ENCODE data around the gene CYP2J2. TPM values are rescaled to one million over a fixed set of nuclear protein-coding genes. Genes with fewer than 3 reads are reported as not detected.

Gene CYP2J2
- total RNA-seq, 1 experiment from 2014 or later: 1.6 TPM

DNA sequence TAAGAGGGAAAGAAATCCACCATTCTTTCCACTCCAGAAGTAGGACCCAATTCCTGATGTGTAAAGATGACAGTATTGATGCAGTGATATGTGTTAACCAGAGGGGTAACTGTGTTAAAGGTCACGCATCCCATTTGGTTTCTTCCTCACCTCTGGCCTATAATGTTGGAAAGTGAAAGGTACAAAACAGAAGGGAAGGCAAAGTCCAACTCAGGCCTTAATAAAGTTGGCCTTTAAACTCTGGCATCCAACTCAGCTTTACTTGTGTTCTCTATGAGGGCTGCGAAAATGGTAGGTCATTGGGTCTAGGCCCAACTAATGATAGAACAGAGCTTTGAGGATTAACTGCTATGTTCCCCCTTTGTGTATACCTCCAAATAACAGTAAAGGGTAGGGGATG lies 17.9 kb downstream of the CYP2J2 start:
- TF ChIP-seq, protein P1, sequence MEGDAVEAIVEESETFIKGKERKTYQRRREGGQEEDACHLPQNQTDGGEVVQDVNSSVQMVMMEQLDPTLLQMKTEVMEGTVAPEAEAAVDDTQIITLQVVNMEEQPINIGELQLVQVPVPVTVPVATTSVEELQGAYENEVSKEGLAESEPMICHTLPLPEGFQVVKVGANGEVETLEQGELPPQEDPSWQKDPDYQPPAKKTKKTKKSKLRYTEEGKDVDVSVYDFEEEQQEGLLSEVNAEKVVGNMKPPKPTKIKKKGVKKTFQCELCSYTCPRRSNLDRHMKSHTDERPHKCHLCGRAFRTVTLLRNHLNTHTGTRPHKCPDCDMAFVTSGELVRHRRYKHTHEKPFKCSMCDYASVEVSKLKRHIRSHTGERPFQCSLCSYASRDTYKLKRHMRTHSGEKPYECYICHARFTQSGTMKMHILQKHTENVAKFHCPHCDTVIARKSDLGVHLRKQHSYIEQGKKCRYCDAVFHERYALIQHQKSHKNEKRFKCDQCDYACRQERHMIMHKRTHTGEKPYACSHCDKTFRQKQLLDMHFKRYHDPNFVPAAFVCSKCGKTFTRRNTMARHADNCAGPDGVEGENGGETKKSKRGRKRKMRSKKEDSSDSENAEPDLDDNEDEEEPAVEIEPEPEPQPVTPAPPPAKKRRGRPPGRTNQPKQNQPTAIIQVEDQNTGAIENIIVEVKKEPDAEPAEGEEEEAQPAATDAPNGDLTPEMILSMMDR (conservative IDR thresholded peaks at IDR 0.05): no peak
- no peak for TF ChIP-seq EZH2 (IDR thresholded peaks at IDR 0.05; ENCODE audit: low read depth)
- Histone ChIP-seq H3K27me3 (ENCODE audit: insufficient read depth, low read depth) (no peaks in the 10 kb centered on the region), H2AFZ (no peak overlapping the region), H3K4me2 (no peak overlapping the region), H3K4me1 (replicated peaks; ENCODE audit: insufficient read depth) (no peaks in the 10 kb centered on the region), H3F3A (ENCODE audit: insufficient read depth, low read depth) (no peaks in the 10 kb centered on the region), H3K4me3 (no peak overlapping the region), H3K36me3 (ENCODE audit: low read depth) (no peaks in the 10 kb centered on the region), H3K9me3 (ENCODE audit: insufficient read depth, low read depth) (no peaks in the 10 kb centered on the region), H3K9me2 (ENCODE audit: insufficient read depth) (no peaks in the 10 kb centered on the region), H4K20me1 (ENCODE audit: insufficient read depth) (no peaks in the 10 kb centered on the region), H3K79me2 (ENCODE audit: low read depth) (no peaks in the 10 kb centered on the region), H3K27ac (no peak overlapping the region)
- DNase-seq: no peak
- ChIA-PET POLR2A (ENCODE audit: unreplicated experiment) (no interaction called here), CTCF (no interaction called here)
- intact Hi-C loops (cut with micrococcal nuclease; ENCODE audit: unreplicated experiment): no loop called here
- BruUV-seq (replicated peaks): no TSS peak

DNA sequence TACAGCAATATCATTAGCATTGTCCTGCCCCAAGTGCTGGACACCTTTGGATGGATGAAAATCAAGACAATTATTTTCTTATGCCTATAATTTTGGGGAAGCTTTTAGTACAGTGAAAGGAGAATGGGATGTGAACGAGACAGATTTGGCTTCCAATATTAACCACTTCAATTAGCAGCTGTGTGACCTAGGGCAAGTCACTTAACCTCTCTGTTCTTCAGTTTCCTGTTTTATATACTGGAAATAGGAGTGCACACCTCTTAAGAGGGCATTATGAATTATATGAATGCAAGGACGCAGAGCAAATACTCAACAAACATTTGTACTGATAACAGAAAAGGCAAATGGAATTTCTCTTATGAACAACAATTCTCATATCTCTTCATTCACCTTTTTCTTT lies 18.5 kb downstream of the CYP2J2 start:
- TF ChIP-seq, protein P1 (conservative IDR thresholded peaks at IDR 0.05): no peak
- TF ChIP-seq EZH2 (IDR thresholded peaks at IDR 0.05; ENCODE audit: low read depth): no peak
- H3K36me3 ChIP-seq (ENCODE audit: low read depth): no peaks in the 10 kb centered on the region
- no peaks in the 10 kb centered on the region for H3K9me3 ChIP-seq (ENCODE audit: insufficient read depth, low read depth)
- CTCF ChIA-PET: no interaction called here
- no peaks in the 10 kb centered on the region for H3K27me3 ChIP-seq (ENCODE audit: insufficient read depth, low read depth)
- no peak for DNase-seq
- no peaks in the 10 kb centered on the region for H3K79me2 ChIP-seq (ENCODE audit: low read depth)
- no peaks in the 10 kb centered on the region for H3K4me1 ChIP-seq (replicated peaks; ENCODE audit: insufficient read depth)
- no peaks in the 10 kb centered on the region for H3K9me2 ChIP-seq (ENCODE audit: insufficient read depth)
- no peak overlapping the region for H3K4me3 ChIP-seq
- no peak overlapping the region for H3K4me2 ChIP-seq
- intact Hi-C loops (cut with micrococcal nuclease; ENCODE audit: unreplicated experiment): no loop called here
- no peaks in the 10 kb centered on the region for H4K20me1 ChIP-seq (ENCODE audit: insufficient read depth)
- no peak overlapping the region for H2AFZ ChIP-seq
- no peak overlapping the region for H3K27ac ChIP-seq
- no TSS peak for BruUV-seq (replicated peaks)
- no peaks in the 10 kb centered on the region for H3F3A ChIP-seq (ENCODE audit: insufficient read depth, low read depth)
- POLR2A ChIA-PET (ENCODE audit: unreplicated experiment): no interaction called here

DNA sequence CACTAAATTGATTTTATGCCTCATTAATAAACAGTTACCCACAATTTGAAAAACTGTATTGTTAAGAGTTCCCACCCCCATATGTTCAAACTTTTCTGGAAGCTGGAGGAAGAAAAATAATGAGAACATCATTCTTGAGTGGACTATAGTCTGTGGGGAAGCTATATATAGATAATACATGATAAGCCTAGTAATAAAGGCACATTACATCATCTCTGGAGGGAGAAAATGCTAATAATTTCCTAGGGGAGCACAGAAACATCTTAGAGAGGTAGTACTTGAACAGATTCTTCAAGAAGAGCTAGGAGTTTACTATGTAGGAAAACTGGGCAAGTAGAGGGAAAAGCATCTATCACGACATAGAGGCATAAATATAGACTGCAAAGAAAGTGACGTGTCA lies 19.6 kb downstream of the CYP2J2 start:
- Histone ChIP-seq H2AFZ (no peak overlapping the region), H3K4me1 (replicated peaks; ENCODE audit: insufficient read depth) (no peaks in the 10 kb centered on the region), H3K9me2 (ENCODE audit: insufficient read depth) (no peaks in the 10 kb centered on the region), H4K20me1 (ENCODE audit: insufficient read depth) (no peaks in the 10 kb centered on the region), H3K36me3 (ENCODE audit: low read depth) (no peaks in the 10 kb centered on the region), H3K4me2 (no peak overlapping the region), H3K4me3 (no peak overlapping the region), H3K79me2 (ENCODE audit: low read depth) (no peaks in the 10 kb centered on the region), H3K27ac (no peak overlapping the region), H3K9me3 (ENCODE audit: insufficient read depth, low read depth) (no peaks in the 10 kb centered on the region), H3F3A (ENCODE audit: insufficient read depth, low read depth) (no peaks in the 10 kb centered on the region), H3K27me3 (ENCODE audit: insufficient read depth, low read depth) (no peaks in the 10 kb centered on the region)
- TF ChIP-seq, protein P1 (conservative IDR thresholded peaks at IDR 0.05): no peak
- TF ChIP-seq EZH2 (IDR thresholded peaks at IDR 0.05; ENCODE audit: low read depth): no peak
- intact Hi-C loops (cut with micrococcal nuclease; ENCODE audit: unreplicated experiment): no loop called here
- CTCF ChIA-PET: no interaction called here
- BruUV-seq (replicated peaks): no TSS peak
- DNase-seq: no peak
- POLR2A ChIA-PET (ENCODE audit: unreplicated experiment): no interaction called here
